Measurements from ENCODE around the gene HMGCL. TPM values are rescaled to one million over a fixed set of nuclear protein-coding genes. Genes with fewer than 3 reads are reported as not detected.

HMGCL gene
- total and polyA plus RNA-seq, 2 of the 13 experiments (the other 11 are each of a cell fraction or from before 2014, with no cell fraction given), result 21.3 to 41.4 TPM

DNA sequence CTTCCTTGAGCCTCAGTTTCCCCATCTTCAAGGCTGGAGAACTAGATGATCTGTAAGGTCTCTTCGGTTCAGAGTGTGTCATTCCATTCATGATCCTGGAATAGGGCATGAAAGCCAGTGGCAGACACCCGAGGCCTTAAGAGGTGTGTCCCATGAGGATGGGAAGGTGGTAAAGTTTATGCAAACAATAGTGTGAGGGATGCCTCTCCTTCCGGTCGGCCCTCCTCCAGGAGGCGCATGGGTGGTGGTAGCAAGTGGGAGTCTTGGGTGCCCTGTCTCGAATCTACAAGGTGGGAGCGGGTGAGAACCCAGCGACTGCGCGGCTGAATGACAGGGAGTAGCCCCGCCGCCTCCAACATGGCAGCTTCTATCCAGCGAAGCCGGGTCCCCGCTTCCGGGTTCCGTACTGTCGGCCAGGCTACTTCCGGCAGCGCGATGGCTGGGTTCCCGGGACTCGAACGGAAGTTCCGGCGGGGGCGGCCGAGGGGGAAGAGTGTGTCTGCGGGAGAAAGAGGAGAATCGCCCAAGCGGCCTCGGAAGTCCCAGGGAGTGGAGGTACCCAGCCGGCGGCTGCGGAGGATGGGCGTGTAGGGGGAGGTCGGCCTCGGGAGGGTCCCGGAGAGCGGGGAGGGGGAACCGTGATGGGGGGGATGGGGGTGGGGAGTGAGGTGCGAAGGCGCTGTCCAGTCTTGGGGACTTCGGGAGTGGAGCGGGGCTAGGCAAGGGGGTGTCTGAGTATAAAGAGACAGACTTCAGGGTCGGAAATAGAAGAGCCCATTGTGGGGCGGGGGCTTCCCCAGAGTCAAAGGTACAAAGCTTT lies 34.3 kb downstream of the HMGCL start, which contains the start of gene LYPLA2 (continued):
- TF ChIP-seq, protein P1, sequence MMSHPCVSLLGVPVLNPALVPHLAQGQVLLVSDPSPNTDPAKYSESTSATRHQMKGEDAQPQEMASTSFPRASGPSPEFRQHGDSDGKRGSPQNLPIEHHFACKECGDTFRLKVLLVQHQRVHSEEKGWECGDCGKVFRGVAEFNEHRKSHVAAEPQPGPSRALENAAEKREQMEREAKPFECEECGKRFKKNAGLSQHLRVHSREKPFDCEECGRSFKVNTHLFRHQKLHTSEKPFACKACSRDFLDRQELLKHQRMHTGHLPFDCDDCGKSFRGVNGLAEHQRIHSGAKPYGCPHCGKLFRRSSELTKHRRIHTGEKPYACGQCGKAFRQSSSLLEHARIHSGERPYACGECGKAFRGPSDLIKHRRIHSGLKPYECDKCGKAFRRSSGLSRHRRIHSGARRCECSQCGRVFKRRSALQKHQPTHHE (CRISPR knock-in tag; IDR thresholded peaks at IDR 0.05; ENCODE audit: borderline replicate concordance), result no peak
- TF ChIP-seq HHEX (CRISPR knock-in tag; IDR thresholded peaks at IDR 0.05) (no peak), ZNF572 (CRISPR knock-in tag; IDR thresholded peaks at IDR 0.05) (no peak), HNRNPL (IDR thresholded peaks at IDR 0.05; ENCODE audit: low read depth, low read length) (0 out of 2 replicates have a peak, but pooled peaks have one; percentile 69), ZNF713 (CRISPR knock-in tag; IDR thresholded peaks at IDR 0.05) (no peak), PRPF4 (IDR thresholded peaks at IDR 0.05; ENCODE audit: low read depth, low read length, poor library complexity, severe bottlenecking) (no peak), TCF7L2 (IDR thresholded peaks at IDR 0.05; ENCODE audit: low read depth, low read length) (no peak), RNF2 (conservative IDR thresholded peaks at IDR 0.05; ENCODE audit: low read depth) (no peak), ZNF367 (CRISPR knock-in tag; IDR thresholded peaks at IDR 0.05; ENCODE audit: borderline replicate concordance) (no peak), MAZ (IDR thresholded peaks at IDR 0.05; ENCODE audit: borderline replicate concordance, low read depth, low read length) (peak; percentile 72; the same call in 1 of the 2 replicates), MAZ (CRISPR knock-in tag; IDR thresholded peaks at IDR 0.05; ENCODE audit: low read depth) (peak; percentile 75; the same call in 1 of the 2 replicates), HOXA3 (CRISPR knock-in tag; IDR thresholded peaks at IDR 0.05) (peak; percentile 86), ZNF251 (CRISPR knock-in tag; IDR thresholded peaks at IDR 0.05) (no peak), TBP (CRISPR knock-in tag; IDR thresholded peaks at IDR 0.05) (no peak), SYNCRIP (IDR thresholded peaks at IDR 0.05; ENCODE audit: insufficient read depth, low read depth, low read length) (no peak), ATF7 (IDR thresholded peaks at IDR 0.05) (no peak), ATF7 (CRISPR knock-in tag; IDR thresholded peaks at IDR 0.05) (no peak), RFXAP (CRISPR knock-in tag; IDR thresholded peaks at IDR 0.05; ENCODE audit: borderline replicate concordance) (no peak), MLLT10 (CRISPR knock-in tag; IDR thresholded peaks at IDR 0.05) (no peak)
- TF ChIP-seq, protein P2, sequence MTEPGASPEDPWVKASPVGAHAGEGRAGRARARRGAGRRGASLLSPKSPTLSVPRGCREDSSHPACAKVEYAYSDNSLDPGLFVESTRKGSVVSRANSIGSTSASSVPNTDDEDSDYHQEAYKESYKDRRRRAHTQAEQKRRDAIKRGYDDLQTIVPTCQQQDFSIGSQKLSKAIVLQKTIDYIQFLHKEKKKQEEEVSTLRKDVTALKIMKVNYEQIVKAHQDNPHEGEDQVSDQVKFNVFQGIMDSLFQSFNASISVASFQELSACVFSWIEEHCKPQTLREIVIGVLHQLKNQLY (CRISPR knock-in tag; IDR thresholded peaks at IDR 0.05), result no peak
- TF ChIP-seq, protein P3, sequence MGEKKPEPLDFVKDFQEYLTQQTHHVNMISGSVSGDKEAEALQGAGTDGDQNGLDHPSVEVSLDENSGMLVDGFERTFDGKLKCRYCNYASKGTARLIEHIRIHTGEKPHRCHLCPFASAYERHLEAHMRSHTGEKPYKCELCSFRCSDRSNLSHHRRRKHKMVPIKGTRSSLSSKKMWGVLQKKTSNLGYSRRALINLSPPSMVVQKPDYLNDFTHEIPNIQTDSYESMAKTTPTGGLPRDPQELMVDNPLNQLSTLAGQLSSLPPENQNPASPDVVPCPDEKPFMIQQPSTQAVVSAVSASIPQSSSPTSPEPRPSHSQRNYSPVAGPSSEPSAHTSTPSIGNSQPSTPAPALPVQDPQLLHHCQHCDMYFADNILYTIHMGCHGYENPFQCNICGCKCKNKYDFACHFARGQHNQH (CRISPR knock-in tag; IDR thresholded peaks at IDR 0.05), result peak; percentile 39; the same call in 1 of the 2 replicates
- TF ChIP-seq, protein P4, sequence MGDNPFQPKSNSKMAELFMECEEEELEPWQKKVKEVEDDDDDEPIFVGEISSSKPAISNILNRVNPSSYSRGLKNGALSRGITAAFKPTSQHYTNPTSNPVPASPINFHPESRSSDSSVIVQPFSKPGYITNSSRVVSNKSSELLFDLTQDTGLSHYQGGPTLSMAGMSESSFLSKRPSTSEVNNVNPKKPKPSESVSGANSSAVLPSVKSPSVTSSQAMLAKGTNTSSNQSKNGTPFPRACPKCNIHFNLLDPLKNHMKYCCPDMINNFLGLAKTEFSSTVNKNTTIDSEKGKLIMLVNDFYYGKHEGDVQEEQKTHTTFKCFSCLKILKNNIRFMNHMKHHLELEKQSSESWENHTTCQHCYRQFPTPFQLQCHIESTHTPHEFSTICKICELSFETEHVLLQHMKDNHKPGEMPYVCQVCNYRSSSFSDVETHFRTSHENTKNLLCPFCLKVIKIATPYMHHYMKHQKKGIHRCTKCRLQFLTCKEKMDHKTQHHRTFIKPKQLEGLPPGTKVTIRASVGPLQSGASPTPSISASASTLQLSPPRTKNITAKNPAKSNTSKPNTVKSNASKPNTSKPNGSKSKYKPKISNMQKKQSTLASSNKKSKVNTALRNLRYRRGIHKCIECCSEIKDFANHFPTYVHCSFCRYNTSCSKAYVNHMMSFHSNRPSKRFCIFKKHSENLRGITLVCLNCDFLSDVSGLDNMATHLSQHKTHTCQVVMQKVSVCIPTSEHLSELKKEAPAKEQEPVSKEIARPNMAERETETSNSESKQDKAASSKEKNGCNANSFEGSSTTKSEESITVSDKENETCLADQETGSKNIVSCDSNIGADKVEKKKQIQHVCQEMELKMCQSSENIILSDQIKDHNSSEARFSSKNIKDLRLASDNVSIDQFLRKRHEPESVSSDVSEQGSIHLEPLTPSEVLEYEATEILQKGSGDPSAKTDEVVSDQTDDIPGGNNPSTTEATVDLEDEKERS (CRISPR knock-in tag; IDR thresholded peaks at IDR 0.05), result no peak
- TF ChIP-seq, protein P5, sequence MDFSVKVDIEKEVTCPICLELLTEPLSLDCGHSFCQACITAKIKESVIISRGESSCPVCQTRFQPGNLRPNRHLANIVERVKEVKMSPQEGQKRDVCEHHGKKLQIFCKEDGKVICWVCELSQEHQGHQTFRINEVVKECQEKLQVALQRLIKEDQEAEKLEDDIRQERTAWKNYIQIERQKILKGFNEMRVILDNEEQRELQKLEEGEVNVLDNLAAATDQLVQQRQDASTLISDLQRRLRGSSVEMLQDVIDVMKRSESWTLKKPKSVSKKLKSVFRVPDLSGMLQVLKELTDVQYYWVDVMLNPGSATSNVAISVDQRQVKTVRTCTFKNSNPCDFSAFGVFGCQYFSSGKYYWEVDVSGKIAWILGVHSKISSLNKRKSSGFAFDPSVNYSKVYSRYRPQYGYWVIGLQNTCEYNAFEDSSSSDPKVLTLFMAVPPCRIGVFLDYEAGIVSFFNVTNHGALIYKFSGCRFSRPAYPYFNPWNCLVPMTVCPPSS (IDR thresholded peaks at IDR 0.05), result no peak
